Measurements from ENCODE around the gene CXCL14. TPM values are rescaled to one million over a fixed set of nuclear protein-coding genes. Genes with fewer than 3 reads are reported as not detected.

Gene CXCL14
- total RNA-seq, 1 experiment from 2014 or later: not detected

DNA sequence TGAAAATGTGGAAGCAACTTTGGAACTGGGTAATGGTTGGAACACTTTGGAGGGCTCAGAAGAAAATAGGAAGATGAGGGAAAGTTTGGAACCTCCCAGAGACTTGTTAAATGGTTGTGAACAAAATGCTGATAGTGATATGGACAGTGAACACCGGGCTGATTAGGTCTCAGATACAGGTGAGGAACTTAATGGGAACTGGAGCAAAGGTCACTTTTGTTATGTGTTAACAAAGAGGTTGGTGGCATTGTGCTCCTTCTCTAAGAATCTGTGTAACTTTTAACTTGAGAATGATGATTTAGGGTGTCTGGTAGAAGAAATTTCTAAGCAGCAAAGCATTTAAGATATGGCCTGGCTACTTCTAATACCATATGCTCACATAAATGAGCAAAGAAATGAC is 36.4 kb upstream of the CXCL14 start:
- H3K79me2 ChIP-seq (ENCODE audit: insufficient read depth, low read length): no peaks in the 10 kb centered on the region
- no peak overlapping the region for H3K4me2 ChIP-seq (ENCODE audit: low read length)
- no peak overlapping the region for H2AFZ ChIP-seq (ENCODE audit: low read depth, low read length, poor library complexity, severe bottlenecking)
- no peaks in the 10 kb centered on the region; a peak in 1 of 4 replicates for H3K9me3 ChIP-seq (ENCODE audit: control insufficient read depth in 1 of 2, insufficient read depth in 1 of 2, low read depth in 1 of 2, low read length in 2 of 2)
- ChIA-PET RAD21 (ENCODE audit: low non-redundant PET in 1 of 2, low total read pairs in 2 of 2, uncharacterized antibody in 2 of 2, unreplicated experiment in 2 of 2) (no interaction called here), CTCF (no interaction called here), POLR2A (no interaction called here)
- no peak overlapping the region for H3K4me3 ChIP-seq (replicated peaks in 1 of 2; ENCODE audit: low read depth in 1 of 2, low read length in 2 of 2)
- H3K9ac ChIP-seq (ENCODE audit: low read length): no peak overlapping the region
- H3K36me3 ChIP-seq (ENCODE audit: control insufficient read depth in 1 of 2, insufficient read depth in 2 of 2, low read length in 2 of 2): no peaks in the 10 kb centered on the region
- no peak overlapping the region for H3K27ac ChIP-seq (ENCODE audit: low read depth, low read length)
- H3K9me2 ChIP-seq (ENCODE audit: insufficient read depth): no peaks in the 10 kb centered on the region
- DNase-seq (ENCODE audit: low read depth, low spot score) (no peak), ATAC-seq (no peak)
- no TSS peak for BruUV-seq (replicated peaks)
- TF ChIP-seq EZH2phosphoT487 (IDR thresholded peaks at IDR 0.05; ENCODE audit: borderline replicate concordance) (no peak), EGR1 (IDR thresholded peaks at IDR 0.05; ENCODE audit: low read depth) (no peak), SP1 (IDR thresholded peaks at IDR 0.05; ENCODE audit: low read depth) (no peak), POLR2A (IDR thresholded peaks at IDR 0.05; ENCODE audit: borderline replicate concordance, extremely low read depth, insufficient read depth, insufficient read length) (no peak), YY1 (IDR thresholded peaks at IDR 0.05; ENCODE audit: extremely low read depth, insufficient replicate concordance, low read depth, low read length) (no peak), RAD21 (IDR thresholded peaks at IDR 0.05; ENCODE audit: low read depth) (no peak), ZNF274 (IDR thresholded peaks at IDR 0.05; ENCODE audit: low read depth, low read length) (no peak), EZH2 (IDR thresholded peaks at IDR 0.05) (no peak), ELF1 (IDR thresholded peaks at IDR 0.05; ENCODE audit: borderline replicate concordance, low read depth) (no peak)
- TF ChIP-seq, protein P1, sequence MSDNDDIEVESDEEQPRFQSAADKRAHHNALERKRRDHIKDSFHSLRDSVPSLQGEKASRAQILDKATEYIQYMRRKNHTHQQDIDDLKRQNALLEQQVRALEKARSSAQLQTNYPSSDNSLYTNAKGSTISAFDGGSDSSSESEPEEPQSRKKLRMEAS (IDR thresholded peaks at IDR 0.05): no peak
- TF ChIP-seq, protein P2, sequence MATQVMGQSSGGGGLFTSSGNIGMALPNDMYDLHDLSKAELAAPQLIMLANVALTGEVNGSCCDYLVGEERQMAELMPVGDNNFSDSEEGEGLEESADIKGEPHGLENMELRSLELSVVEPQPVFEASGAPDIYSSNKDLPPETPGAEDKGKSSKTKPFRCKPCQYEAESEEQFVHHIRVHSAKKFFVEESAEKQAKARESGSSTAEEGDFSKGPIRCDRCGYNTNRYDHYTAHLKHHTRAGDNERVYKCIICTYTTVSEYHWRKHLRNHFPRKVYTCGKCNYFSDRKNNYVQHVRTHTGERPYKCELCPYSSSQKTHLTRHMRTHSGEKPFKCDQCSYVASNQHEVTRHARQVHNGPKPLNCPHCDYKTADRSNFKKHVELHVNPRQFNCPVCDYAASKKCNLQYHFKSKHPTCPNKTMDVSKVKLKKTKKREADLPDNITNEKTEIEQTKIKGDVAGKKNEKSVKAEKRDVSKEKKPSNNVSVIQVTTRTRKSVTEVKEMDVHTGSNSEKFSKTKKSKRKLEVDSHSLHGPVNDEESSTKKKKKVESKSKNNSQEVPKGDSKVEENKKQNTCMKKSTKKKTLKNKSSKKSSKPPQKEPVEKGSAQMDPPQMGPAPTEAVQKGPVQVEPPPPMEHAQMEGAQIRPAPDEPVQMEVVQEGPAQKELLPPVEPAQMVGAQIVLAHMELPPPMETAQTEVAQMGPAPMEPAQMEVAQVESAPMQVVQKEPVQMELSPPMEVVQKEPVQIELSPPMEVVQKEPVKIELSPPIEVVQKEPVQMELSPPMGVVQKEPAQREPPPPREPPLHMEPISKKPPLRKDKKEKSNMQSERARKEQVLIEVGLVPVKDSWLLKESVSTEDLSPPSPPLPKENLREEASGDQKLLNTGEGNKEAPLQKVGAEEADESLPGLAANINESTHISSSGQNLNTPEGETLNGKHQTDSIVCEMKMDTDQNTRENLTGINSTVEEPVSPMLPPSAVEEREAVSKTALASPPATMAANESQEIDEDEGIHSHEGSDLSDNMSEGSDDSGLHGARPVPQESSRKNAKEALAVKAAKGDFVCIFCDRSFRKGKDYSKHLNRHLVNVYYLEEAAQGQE (IDR thresholded peaks at IDR 0.05; ENCODE audit: low read depth): no peak
- TF ChIP-seq, protein P3, sequence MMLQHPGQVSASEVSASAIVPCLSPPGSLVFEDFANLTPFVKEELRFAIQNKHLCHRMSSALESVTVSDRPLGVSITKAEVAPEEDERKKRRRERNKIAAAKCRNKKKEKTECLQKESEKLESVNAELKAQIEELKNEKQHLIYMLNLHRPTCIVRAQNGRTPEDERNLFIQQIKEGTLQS (IDR thresholded peaks at IDR 0.05): no peak
- TF ChIP-seq, protein P4, sequence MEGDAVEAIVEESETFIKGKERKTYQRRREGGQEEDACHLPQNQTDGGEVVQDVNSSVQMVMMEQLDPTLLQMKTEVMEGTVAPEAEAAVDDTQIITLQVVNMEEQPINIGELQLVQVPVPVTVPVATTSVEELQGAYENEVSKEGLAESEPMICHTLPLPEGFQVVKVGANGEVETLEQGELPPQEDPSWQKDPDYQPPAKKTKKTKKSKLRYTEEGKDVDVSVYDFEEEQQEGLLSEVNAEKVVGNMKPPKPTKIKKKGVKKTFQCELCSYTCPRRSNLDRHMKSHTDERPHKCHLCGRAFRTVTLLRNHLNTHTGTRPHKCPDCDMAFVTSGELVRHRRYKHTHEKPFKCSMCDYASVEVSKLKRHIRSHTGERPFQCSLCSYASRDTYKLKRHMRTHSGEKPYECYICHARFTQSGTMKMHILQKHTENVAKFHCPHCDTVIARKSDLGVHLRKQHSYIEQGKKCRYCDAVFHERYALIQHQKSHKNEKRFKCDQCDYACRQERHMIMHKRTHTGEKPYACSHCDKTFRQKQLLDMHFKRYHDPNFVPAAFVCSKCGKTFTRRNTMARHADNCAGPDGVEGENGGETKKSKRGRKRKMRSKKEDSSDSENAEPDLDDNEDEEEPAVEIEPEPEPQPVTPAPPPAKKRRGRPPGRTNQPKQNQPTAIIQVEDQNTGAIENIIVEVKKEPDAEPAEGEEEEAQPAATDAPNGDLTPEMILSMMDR (IDR thresholded peaks at IDR 0.05 in 2 of 3, conservative IDR thresholded peaks at IDR 0.05 in 1 of 3; ENCODE audit: borderline replicate concordance in 1 of 3, insufficient read depth in 1 of 3, low read depth in 2 of 3, low read length in 2 of 3): no peak
- intact Hi-C loops (cut with micrococcal nuclease): no loop called here
- H3K27me3 ChIP-seq (ENCODE audit: insufficient read depth, low read length): 0 out of 2 replicates have a peak, but pooled peaks cover 7% of the 10 kb centered on the region
- H4K20me1 ChIP-seq (ENCODE audit: insufficient read depth): no peaks in the 10 kb centered on the region
- H3K4me1 ChIP-seq (ENCODE audit: control insufficient read depth in 1 of 2, insufficient read depth in 2 of 2, low read length in 2 of 2): no peaks in the 10 kb centered on the region
